Activated CD4-positive, CD25-positive, alpha-beta regulatory T cell (primary cell): ENCODE results near the gene TSPAN11.
"Not testable (repeated sequence)": the region's sequence is repeated elsewhere in the genome, so short reads cannot be mapped to it uniquely, and the experiment has no call there.

Experiments
- DNase-seq, 4 experiments: peaks; one replicate each; lab custom pipeline; 2025; lab: John Stamatoyannopoulos, UW

The TSPAN11 gene

DNA sequence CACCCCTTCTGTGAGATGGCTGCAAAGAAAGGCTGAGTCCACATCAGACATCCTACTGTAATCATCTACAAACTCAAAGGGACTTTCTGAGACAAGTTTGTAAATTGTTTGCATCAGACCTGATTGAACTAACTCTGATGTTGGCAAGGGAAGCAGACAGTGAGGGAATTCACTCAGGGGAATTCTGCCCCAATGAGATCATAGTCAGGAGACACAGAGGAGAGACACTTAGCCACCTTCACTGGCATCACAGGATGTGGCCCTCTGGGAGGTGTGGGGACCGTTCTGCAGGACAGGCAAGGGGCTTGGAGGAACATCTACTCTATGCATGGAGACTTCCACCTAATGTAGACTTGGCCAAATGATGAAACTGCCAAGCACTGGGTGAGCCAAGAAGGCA is 76.5 kb downstream of the TSPAN11 start:
- no peak for DNase-seq

DNA sequence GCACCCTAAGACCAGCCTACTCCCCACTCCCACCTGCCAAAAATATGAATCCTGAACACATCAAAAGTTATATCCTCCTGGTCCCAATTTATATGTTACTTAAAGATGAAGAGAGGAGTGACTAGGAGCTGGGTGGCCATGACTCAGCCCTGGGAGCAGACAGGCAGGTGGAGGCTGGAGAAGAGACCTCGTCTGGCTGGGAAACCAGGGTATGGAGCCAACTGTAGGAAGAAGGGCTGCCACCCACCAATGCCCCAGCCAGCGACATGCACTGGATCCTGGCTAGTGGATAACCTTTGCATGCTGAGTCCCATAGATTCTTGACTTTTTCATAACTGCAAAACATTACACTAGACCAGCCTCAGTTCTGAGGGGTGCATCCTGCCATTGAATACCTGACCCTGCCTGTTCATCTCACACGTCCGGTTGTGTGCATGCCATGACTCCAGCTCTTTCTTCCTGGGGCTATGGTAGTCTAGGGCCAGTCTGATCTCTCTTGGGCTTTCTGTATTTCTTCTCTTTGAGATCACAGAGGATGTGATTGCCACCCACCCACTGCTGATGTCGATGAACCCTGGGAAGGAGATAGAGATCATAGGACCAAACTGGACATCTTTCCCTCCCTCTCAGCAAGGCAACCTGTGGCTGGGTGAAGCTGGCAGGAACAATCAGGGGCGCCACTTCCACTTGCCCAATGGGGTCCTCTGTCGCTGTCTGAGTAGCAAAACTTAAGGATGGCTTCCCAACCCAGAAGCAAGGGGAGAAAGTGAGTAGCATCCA is 77.5 kb downstream of the TSPAN11 start:
- DNase-seq: no peak

DNA sequence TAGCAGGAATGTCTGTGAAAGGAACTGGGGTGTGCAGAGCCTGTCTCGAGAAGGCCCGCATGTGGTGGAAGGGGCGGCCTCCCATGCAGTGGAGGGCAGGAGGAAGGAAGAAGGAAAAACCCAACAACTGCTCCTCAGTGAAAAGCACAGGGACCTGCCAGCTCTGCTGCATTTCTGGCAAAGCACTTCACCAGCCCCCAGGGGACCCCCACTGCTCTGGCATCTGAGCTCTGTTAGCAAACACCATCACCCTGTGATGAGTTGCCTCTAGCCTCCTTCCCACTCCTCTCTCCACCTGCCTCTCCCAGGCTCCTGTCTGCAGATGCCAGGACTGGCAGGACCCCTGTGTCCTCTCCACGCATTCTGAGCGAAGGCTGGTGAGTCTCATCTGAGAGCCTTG is 78.1 kb downstream of the TSPAN11 start:
- no peak for DNase-seq

DNA sequence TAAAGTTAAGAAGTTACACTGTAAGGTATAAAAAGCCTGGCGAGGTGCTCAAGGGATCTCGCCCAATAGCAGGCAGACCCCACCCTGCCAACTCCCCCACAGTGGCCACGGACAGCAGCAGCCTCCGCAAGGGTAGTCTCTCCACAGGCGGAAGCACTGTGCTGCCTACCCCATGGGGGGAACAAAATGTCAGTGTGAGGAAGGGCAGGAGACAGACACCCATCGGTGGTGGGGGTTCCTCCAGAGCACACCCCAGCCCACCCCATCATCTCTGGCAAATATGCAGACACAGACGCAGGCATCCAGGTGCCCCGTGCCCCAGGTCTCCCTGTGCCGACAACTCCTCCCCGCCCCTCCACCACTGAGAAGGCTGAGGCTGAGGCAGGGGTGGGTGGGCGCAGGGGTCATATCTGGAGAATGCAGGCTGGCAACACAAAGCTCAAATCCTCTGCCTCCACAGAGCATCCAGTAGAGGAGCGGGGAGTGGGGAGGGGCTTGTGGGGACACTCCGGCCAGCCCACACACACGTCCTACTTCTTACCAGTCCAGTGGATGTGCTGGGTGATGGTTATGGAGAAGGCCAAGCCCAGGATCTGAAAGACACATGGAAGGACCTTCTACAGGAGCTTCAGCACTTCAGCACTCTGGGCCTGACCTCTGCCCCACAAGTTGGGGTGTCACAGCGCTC is 78.9 kb downstream of the TSPAN11 start:
- DNase-seq: no peak

DNA sequence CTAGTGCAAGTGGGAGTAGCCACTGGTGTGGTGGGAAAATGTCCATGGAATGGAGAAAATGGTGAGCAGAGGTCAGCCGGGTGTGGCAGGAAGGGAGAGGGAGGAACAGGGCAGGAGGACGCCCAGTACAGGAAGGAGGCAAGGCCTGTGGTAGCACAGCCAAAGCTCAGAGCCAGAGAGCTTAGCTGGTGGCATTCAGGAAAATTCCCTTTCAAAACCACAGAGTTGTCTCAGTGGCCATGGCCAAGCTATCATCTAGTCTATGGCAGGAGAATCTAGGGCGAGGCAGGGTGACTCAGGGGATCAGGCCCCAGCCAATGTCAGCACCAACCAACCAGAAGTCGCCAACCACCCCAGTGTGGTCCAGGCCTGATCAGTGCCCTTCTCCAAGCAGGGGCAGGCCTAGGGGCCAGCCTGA is 79.4 kb downstream of the TSPAN11 start:
- DNase-seq: no peak

DNA sequence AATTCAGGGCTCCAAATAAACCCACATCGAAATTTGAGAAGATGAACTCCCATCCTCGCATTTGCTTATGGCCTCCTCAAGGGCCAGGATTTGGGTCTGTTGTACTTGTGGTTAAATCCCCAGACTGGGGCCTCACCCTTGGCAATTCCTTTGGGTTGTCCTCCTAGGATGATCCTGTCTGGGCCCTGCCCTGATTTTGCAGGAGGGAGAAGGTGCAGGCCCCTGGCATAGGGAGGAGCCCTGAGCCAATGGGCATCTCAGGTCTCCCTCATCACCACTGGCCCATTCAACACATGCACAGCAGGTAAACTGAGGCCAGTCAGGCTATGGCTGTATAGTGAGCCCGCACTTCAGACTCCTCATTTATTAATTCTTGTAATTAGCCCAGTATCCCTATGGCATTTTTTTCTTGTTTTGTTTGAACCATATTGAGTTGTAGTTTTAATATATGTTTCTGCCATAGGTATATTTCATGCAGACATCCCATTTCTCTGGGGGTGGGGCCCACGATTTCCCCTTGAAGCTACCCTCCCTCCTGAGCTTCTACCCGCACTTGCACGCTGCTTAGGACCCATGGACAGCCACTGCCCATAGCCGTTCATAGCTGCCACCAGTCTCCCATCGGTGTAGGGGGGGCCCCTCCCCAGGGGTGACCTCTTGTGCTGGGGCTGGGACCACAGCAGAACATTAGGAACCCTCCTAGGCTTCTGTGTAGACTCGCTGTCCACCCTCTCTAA is 80.0 kb downstream of the TSPAN11 start:
- DNase-seq: no peak

DNA sequence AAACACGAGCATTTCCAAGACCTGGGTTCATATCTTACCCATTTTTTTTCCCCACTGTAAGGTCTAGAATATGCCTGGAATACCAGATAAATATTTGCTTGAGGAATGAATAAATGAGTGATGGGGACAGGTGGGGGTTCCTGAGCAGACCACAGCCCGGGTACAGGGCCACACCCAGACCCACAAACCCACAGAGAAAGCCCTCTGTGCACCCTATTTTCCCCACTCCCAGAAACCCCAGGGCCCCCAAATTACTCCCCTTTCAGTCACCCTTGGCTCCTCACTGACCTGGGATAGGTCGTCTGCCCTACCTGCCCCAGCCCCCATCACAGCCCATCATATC is 80.6 kb downstream of the TSPAN11 start:
- DNase-seq: no peak

DNA sequence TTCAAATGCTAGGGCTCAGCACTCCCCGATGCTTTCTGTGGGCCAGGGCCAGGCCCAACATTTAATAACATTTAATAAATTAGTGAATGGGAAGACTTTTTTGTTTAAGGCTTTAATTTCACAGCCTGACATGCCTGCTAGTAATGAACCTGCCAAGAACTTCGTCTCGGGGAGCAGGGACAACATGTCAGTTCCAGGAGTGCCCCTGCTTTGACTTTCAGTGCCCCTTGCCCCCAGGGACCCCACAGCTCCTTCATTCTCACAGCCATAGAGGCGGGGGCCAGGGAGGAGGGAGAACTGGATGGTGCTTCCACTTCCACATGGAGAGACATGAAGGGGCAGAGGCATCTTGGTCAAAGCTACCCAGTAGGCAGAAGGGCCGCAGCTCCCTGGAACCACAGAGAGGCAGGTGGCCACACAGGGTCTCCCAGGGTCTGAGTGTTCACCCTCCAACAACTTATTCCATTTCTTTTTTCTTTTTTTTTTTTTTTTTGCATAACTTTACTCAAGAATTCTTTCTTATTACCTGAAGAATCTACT is 81.2 kb downstream of the TSPAN11 start:
- no peak for DNase-seq

DNA sequence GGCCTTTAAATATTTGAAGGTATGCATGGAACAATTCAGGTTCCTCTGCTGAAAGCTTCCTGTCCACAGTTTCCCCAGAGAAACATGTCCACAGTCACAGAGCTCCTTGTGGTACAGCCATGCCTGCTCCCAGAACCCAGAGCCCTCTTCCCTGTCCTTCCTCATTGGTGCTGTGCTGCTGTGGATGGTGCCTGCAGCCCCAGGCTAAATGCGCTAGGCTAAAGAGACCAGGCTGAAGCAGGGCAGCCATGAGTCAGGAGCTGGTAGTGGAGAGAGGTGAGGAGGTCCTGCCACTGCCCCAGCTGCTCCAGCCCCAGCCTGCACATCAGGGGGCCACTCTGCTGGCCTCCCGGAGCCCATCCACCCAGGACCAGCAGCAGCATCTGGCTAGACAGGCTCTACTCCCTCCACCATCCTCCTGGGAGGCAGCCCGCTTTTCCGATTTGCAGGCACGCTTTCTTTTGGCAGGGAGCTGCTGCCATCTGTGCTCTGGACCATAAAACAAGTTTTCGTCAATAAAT is 81.8 kb downstream of the TSPAN11 start:
- DNase-seq: no peak

DNA sequence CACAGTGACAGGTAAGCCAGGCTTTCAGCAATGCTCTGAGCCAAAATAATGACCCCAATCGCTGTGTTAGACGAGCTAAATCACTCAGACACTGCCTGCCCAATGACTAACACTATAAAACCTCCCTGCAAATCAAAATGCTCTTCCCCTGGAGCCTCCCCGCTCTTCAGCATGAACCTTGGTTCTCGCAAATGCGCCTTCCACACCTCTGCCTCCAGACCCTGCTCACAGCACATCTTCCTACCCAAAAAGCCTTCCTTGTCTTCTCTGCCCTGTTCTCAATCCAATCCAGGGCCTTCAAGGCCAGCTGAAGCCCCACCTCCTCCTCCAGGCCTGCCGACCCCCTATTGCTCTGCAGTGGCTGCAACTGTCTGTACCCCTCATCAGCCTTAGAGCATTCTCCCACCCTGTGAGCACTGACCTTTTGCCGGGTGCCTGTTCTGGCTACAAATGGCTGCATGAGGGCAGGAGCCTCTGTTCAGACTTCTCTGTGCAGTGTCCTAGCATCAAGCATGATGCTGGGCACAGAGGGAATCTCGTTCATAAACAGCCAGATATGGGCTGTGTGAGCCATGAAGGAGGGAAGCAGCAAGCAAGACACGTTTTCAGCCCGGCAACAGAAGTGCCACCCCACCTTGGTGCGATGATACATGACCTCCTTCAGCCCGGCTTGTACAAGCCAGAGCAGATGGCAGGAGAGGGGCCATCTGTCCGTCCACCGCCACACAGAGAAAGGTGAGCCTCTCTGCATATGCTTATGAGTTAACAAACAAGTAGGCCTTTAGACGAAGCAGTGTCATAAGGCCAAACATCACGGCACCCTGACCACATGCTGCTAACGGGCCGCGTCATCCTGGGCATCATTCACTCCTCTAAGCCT is 82.7 kb downstream of the TSPAN11 start:
- DNase-seq: no peak

DNA sequence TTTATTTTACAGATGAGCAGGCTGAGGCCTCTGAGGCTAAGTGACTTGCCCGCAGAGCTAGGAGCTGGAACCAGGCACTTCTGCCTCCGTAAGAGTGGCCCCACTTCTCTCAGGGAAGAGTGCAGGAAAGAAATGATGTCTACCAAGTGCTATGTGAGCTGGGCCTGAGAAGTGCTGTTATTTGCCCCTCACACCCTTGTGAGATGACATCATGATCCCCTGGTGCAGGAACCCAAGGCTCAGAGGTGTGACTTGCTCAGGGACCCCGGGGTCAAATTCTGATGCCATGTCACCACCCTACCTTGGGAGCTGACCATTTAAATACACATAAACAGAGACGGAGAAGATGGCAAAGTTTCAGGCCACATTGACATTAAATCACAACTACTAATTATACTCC is 83.4 kb downstream of the TSPAN11 start:
- no peak for DNase-seq

DNA sequence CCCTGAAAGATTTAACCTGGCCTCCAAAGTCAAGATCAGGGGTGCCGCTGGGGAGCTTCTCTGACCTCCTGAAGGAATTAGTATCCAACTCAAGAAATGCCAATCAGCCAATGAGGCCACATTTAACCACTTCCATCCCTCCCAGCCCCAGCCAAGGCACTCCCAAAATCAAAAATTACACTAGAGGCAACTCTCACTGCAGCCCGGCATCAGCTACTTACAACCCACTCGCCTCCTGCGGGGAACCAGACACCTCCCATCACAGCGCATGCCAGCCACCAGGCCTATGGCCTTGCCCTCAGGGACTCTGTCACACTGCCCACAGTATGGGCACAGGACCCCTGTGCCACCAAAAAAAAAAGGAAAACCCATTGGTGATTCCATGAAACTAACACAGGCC is 84.8 kb downstream of the TSPAN11 start:
- DNase-seq: no peak

DNA sequence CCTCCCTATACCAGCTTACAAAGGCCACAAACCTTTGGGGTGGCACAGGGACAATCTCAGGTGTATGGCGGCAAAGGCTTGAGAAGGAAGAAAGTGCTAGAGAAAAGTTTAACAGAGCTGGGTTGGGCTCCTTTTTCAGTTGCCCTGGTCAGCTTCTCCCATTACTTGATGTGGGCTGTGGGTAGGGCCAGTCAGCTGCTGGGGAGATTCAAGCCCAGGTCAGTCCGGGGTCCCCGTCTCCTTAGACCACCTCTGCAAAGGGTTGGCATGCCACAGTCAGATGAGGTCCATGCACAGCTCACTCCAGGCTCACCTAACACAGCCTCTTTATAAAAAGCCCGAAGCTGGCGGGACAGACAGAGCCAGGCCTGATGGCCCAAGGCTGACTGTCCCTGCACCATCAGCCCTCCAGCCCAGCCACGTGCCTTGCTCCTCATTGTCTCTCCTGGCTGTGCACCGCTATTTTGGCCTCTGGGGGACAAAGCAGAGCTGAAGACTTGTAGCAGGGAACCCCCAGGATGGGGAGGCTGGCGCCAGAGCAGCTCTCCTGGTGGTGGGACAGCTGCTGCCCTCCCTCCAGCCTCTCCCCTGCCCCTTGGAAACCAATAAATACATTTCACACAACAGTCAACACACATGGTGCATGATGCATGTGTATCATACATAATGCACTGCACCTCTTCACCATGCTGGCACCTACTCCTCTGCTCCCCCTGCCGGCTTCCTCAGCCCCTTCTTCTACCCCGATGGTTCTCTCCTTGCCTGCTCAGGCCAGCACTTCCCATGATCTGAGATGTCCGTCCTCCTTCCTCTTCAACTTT is 85.4 kb downstream of the TSPAN11 start:
- no peak for DNase-seq

DNA sequence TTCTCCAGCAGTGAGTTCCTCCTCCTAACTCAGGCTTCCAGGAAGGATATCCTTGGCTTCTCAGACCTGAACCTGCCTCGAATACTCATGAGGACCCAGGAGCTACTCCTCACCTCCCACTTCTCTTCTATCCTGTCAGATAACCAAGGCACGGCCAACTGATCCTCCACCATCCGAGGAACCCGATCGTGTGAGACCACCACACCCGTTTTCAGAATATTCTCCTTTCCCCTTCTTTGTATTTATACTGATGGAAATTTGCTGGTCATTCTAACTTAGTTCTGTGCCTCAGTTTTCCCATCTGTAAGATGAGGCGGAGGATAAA is 86.0 kb downstream of the TSPAN11 start:
- DNase-seq: not testable (repeated sequence)

DNA sequence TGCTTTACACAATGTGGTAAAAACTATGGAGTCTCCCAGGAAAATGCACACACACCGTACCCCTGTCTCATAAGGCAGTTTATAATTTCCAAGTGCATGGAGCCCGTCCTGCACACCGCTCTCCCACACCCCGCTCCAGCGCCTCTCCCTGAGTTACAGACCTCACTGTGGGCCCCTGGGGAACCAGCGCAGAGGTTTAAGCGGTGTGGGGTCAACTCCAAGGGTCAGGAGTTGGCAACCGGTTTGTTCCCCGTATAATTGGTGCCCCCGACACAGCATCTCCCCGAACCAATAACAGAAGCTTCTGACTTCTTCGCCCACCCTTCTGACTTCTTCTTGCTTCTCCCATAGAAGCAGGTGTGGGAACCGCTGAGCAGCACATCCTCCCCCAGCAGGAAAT is 88.7 kb downstream of the TSPAN11 start:
- DNase-seq: no peak

DNA sequence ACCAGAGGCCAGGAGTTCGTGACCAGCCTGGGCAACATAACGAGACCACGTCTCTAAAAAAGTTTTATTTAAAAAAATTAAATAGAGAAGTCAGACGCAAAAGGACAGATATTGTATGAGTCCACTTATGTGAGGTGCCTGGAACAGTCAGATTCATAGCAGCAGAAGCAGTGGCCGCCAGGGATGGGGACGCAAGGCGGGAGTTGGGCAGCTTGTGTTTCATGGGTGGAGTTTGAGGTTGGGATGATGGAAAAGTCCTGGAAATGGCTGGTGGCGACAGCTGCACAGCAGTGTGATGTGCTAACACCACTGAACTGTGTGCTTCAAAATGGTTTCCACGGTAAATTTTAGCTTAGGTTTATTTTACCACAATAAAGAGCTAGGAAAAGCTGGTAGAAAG is 89.5 kb downstream of the TSPAN11 start:
- DNase-seq: no peak

DNA sequence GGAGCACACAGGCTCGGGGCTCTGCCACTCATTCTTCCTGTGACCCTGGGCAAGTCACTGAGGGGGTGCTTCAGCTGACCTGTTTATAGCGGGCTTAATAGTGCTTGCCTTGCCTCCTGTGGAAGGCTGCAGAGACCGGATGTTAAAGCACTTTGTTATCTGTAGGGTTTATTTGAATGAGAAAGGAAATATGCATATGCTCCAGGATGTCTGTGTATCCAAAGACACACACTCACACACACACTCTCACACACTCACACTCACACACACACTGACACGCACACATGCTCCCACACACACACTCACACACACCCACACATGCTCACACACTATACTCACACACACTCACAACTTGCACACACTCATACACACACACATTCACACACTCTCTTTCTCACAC is 91.0 kb downstream of the TSPAN11 start:
- no peak for DNase-seq

DNA sequence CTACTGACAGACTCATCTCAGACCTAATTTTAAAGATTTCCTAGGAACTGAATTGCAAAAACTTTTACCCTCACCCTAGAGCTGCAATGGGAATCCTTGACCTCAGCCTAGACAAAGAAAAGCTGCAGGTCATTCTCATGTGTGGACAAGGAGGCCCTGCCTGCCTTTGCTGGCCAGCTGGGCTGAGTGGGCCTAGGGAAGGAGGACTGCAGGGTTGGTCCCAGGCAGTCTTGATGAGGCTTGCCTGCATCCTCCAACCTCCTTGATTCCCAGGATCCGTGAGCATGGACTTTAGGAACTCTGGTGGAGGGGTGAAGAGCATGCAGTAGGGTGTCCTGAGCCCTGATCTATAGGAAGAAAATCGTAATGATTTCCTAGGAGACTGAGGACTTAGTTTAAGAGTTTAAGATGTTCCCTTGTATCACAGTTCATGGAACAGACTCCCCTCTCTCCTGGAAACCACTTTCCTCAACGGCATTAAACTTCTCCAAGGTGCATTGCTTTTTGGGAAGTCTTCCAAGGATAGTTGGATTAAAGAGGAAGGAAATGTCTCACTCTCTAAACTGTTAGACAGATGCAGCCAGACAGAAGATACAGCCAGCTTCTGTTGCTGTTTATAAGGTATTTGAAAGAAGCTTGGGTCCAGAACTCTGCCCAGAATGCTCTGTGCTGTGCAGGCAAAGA is 91.7 kb downstream of the TSPAN11 start:
- DNase-seq: no peak

DNA sequence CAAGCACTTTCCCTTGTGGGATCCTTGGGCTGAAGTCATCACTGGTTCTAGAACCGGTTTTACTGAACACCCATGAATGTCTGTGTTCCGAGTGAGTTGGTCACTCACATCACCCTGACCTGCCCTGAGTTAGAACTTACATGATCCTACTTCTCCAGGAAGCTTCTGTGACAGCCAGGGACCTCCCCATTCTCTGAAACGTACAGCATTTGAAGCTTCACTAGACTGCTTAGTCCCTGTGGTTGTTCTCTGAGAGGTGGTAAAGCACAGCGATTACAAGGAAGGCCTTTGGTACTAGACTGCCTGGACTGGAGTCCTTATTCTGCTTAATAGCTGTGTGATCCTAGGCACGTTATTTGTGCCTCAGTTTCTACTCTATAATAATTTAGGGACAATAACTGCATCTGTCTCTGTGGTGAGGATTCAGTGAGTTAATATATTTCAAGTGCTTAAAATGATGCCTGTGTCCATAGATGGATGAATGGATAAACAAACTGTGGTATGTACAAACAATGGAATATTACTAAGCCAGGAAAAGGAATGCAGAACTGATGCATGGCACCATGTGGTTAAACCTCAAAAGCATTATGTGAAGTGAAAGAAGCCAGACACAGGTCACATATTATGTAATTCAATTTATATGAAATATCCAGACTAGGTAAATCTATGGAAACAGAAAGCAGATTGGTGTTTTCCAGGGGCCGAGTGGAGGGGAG is 92.4 kb downstream of the TSPAN11 start:
- no peak for DNase-seq

DNA sequence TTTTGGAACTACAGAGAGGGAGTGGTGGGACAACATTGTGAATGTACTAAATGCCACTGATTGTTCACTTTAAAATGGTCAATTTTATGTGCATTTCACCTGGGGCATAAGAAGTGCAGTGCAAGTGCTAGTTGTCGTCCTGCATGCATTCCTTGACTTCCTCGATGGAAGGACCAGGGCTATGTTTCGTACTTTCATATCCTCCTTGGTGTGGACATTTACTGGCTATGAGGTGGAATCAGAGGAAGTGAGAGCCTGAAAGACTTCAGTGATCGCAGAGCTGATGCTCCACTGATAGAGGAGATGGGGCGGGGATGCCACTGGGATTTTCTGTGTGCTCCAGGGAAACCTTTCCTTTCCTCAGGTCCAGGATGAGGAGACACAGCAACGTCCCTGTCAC is 93.0 kb downstream of the TSPAN11 start:
- no peak for DNase-seq
